Adrenal gland (tissue), 12 donors: Measurements from ENCODE around the gene MGAT5. TPM values are rescaled to one million over a fixed set of nuclear protein-coding genes. Genes with fewer than 3 reads are reported as not detected.

ENCODE experiments used
- DNase-seq, 7 donors: peaks; one replicate each; pipeline ENCODE4 v3.0.0-alpha.2; 2019 to 2020
- H3K27ac ChIP-seq, 5 donors: fragments of 200-600 bp; sonication (generic) in 4 of 5; 1 replicate in 3 of 5; 2 replicates in 2 of 5; pipeline versions ENCODE4 v1.5.1 to v1.8.0; 2016 to 2020; ENCODE audit warnings: mild to moderate bottlenecking in 1 of 5
- H3K27me3 ChIP-seq: fragments of 200-600 bp; 2 replicates; pipeline ENCODE4 v1.8.0; 2021
- H3K36me3 ChIP-seq, 2 donors: fragments of 200-600 bp; replicated peaks in 1 of 2; 1 replicate in 1 of 2; 2 replicates in 1 of 2; pipeline versions ENCODE4 v1.5.1 to v1.8.0; 2018 to 2022
- H3K4me1 ChIP-seq, 2 donors: fragments of 200-600 bp; replicated peaks in 1 of 2; 1 replicate in 1 of 2; 2 replicates in 1 of 2; pipeline versions ENCODE4 v1.5.1 to v1.8.0; 2018 to 2021
- H3K4me3 ChIP-seq, 4 donors: fragments of 200-600 bp; sonication (generic) in 3 of 4; one replicate each; pipeline ENCODE4 v1.5.1; 2016 to 2018
- H3K9me3 ChIP-seq, 3 donors: fragments of 200-600 bp; sonication (generic) in 1 of 3; replicated peaks in 1 of 3; 1 replicate in 2 of 3; 2 replicates in 1 of 3; pipeline versions ENCODE4 v1.5.1 to v1.8.0; 2016 to 2021
- CTCF ChIP-seq, 6 experiments: fragments of 450-650 bp in 4 of 6; fragments of 200-600 bp in 2 of 6; sonication (generic) in 1 of 6; IDR thresholded peaks; 1 replicate in 5 of 6; 2 replicates in 1 of 6; pipeline versions ENCODE4 v1.5.1 to v1.8.0; 2016 to 2021; ENCODE audit warnings: antibody characterized with exemption in 6 of 6, mild to moderate bottlenecking in 2 of 6, moderate library complexity in 1 of 6
- POLR2A ChIP-seq, 2 donors: fragments of 450-650 bp; IDR thresholded peaks; one replicate each; pipeline ENCODE4 v1.6.1; 2017; ENCODE audit warnings: antibody characterized with exemption in 2 of 2, mild to moderate bottlenecking in 2 of 2, moderate library complexity in 1 of 2
- WGBS, 4 donors: extraction: QIAGEN DNeasy Blood & Tissue Kit in 2 of 4; methylation state at CpG; one replicate each; pipeline versions ENCODE4 v1.1.5 to v1.1.7; 2013 to 2017; 5-methylcytosine and 5-hydroxymethylcytosine counted together
- intact Hi-C, 2 donors: fragments of 100-400 bp; cut with DNase I; formaldehyde crosslinking; loops; one replicate each; pipeline versions ENCODE4 v1.14.1 to v1.15.0; 2022 to 2023
- polyA plus RNA-seq, 3 donors: library from polyadenylated mRNA; stranded (reverse); fragments of 200-250 nt in 2 of 3; fragments of 350-450 nt in 1 of 3; fragmentation: Illumina TruSeq in 1 of 3; extraction: RNeasy Lipid Tissue Mini Kit (QIAGEN cat#74804) in 1 of 3; gene quantifications; one replicate each; pipeline ENCODE4 v1.2.3, GENCODE V29; 2013 to 2014
- total RNA-seq, 9 donors: library from RNA; depleted of rRNA in 4 of 9; stranded (reverse); fragments of >200 nt in 4 of 9; fragments of 120-200 nt in 1 of 9; fragmentation: NEBNext Ultra II Directional in 1 of 9; extraction: Animal tissue kit (Norgen Biotek cat#: 25700) in 1 of 9; gene quantifications; one replicate each; pipeline versions ENCODE4 v1.1.0 to v1.2.4, GENCODE V29; 2013 to 2023
- donor health status: healthy with polysubstance abuse.
- donor health status: Bipolar disorder and iron deficiency.
- donor health status: DM: yes; HTN: yes; CAD: no.
- donor health status: DM: no; HTN: no; CAD: no.
- donor health status: DM: no; HTN: no; CAD: no.
- donor health status: DM: yes; HTN: yes; CAD: no.

Gene MGAT5
- total and polyA plus RNA-seq, 12 donors: 2.9 to 74.6 (median 41.1) TPM

GRCh38 chr2:134396493-134396892, 142.6 kb downstream of the MGAT5 start:
- no peaks in the 10 kb centered on the region for H3K27me3 ChIP-seq
- intact Hi-C loops: no loop called here
- H3K4me1 ChIP-seq: no peaks in the 10 kb centered on the region
- no peak overlapping the region for H3K4me3 ChIP-seq
- TF ChIP-seq POLR2A (IDR thresholded peaks at IDR 0.05) (no peak), CTCF (IDR thresholded peaks at IDR 0.05) (no peak)
- no peak overlapping the region for H3K27ac ChIP-seq
- no peak for DNase-seq
- no peaks in the 10 kb centered on the region for H3K36me3 ChIP-seq
- 79 to 98% (median 93%) methylated on average over 6 of the region's 6 CpGs for WGBS, 4 donors
- no peaks in the 10 kb centered on the region for H3K9me3 ChIP-seq

- intact Hi-C loops: no loop called here
- H3K4me1 ChIP-seq: peaks cover 0 to 5% of the 10 kb centered on the region in 2 donors
- TF ChIP-seq CTCF (IDR thresholded peaks at IDR 0.05) (no peak), POLR2A (IDR thresholded peaks at IDR 0.05) (no peak)
- DNase-seq: no peak
- no peaks in the 10 kb centered on the region for H3K27me3 ChIP-seq
- H3K4me3 ChIP-seq: no peak overlapping the region
- no peak overlapping the region for H3K27ac ChIP-seq
- H3K36me3 ChIP-seq: no peaks in the 10 kb centered on the region
- no peaks in the 10 kb centered on the region for H3K9me3 ChIP-seq
- WGBS, 4 donors: 91 to 96% (median 95%) methylated on average over 7 of the region's 7 CpGs
Measured at GRCh38 chr2:134397146-134397896, 143.4 kb downstream of the MGAT5 start.

- H3K9me3 ChIP-seq: no peaks in the 10 kb centered on the region
- intact Hi-C loops: no loop called here
- WGBS, 4 donors: 89 to 97% (median 95%) methylated on average over 6 of the region's 6 CpGs
- no peak overlapping the region for H3K27ac ChIP-seq
- no peaks in the 10 kb centered on the region for H3K36me3 ChIP-seq
- H3K4me1 ChIP-seq: peaks cover 0 to 5% of the 10 kb centered on the region in 2 donors
- DNase-seq: no peak
- H3K4me3 ChIP-seq: no peak overlapping the region
- TF ChIP-seq POLR2A (IDR thresholded peaks at IDR 0.05): no peak
- no peak for TF ChIP-seq CTCF (IDR thresholded peaks at IDR 0.05)
- no peaks in the 10 kb centered on the region for H3K27me3 ChIP-seq
Measured at GRCh38 chr2:134398300-134398699, 144.4 kb downstream of the MGAT5 start.

- 91 to 98% (median 95%) methylated on average over 2 of the region's 2 CpGs for WGBS, 4 donors
- no peaks in the 10 kb centered on the region for H3K9me3 ChIP-seq
Measured at GRCh38 chr2:134399096-134399495, 145.2 kb downstream of the MGAT5 start.

More at GRCh38 chr2:134399096-134399495, 145.2 kb downstream of the MGAT5 start:
- H3K27me3 ChIP-seq: no peaks in the 10 kb centered on the region
- TF ChIP-seq POLR2A (IDR thresholded peaks at IDR 0.05) (no peak), CTCF (IDR thresholded peaks at IDR 0.05) (no peak)
- no peak for DNase-seq
- no peak overlapping the region for H3K4me3 ChIP-seq
- intact Hi-C loops: no loop called here
- H3K36me3 ChIP-seq: no peaks in the 10 kb centered on the region
- peaks cover 0 to 9% of the 10 kb centered on the region in 2 donors for H3K4me1 ChIP-seq
- H3K27ac ChIP-seq: no peak overlapping the region
